Esophagus muscularis mucosa (tissue), 4 donors: ENCODE measurements around the gene JUND. TPM values are rescaled to one million over a fixed set of nuclear protein-coding genes. Genes with fewer than 3 reads are reported as not detected.

Experiments
- DNase-seq: peaks from one replicate; pipeline ENCODE4 v3.0.0-alpha.2; 2017; ENCODE audit errors: extremely low spot score
- H3K27ac ChIP-seq, 4 donors: fragments of 200-600 bp; sonication (generic); replicated peaks in 1 of 4; 1 replicate in 3 of 4; 2 replicates in 1 of 4; pipeline ENCODE4 v1.5.1; 2016 to 2019; ENCODE audit warnings: mild to moderate bottlenecking in 1 of 4
- H3K27me3 ChIP-seq, 4 donors: fragments of 200-600 bp; sonication (generic); one replicate each; pipeline versions ENCODE4 v1.5.1 to v1.6.0; 2016 to 2019
- H3K36me3 ChIP-seq, 4 donors: fragments of 200-600 bp; sonication (generic); one replicate each; pipeline ENCODE4 v1.5.1; 2016 to 2019
- H3K4me1 ChIP-seq, 4 donors: fragments of 200-600 bp; sonication (generic); one replicate each; pipeline ENCODE4 v1.5.1; 2016 to 2019
- H3K4me3 ChIP-seq, 4 donors: fragments of 200-600 bp; sonication (generic); 1 replicate in 2 of 4; 2 replicates in 2 of 4; pipeline ENCODE4 v1.5.1; 2016 to 2019; ENCODE audit warnings: mild to moderate bottlenecking in 4 of 4, moderate library complexity in 1 of 4
- H3K9me3 ChIP-seq, 4 donors: fragments of 200-600 bp; sonication (generic); 1 replicate in 3 of 4; 2 replicates in 1 of 4; pipeline ENCODE4 v1.5.1; 2016 to 2019
- EP300 ChIP-seq: sonication (generic); formaldehyde crosslinking; IDR thresholded peaks from one replicate; pipeline ENCODE4 v1.6.1; 2017; ENCODE audit warnings: antibody characterized with exemption
- POLR2A ChIP-seq: fragments of 450-650 bp; IDR thresholded peaks from one replicate; pipeline ENCODE4 v1.6.1; 2017; ENCODE audit warnings: antibody characterized with exemption, moderate library complexity, mild to moderate bottlenecking, low read depth
- POLR2AphosphoS5 ChIP-seq, 2 donors: sonication (generic); formaldehyde crosslinking; IDR thresholded peaks; one replicate each; pipeline ENCODE4 v1.6.1; 2017; ENCODE audit warnings: antibody characterized with exemption in 2 of 2
- WGBS: methylation state at CpG from one replicate; pipeline ENCODE4 v1.1.5; 2018; 5-methylcytosine and 5-hydroxymethylcytosine counted together
- intact Hi-C: fragments of 100-400 bp; cut with DNase I; formaldehyde crosslinking; loops from one replicate; pipeline ENCODE4 v1.15.1; 2023
- total RNA-seq, 4 donors: library from RNA; depleted of rRNA; stranded (reverse); fragments of >200 nt; gene quantifications; one replicate each; pipeline versions ENCODE4 v1.1.0 to v1.2.1, GENCODE V29; 2016
- TF ChIP-seq, protein P1 (sequence below), 3 experiments: fragments of 200-600 bp in 2 of 3; fragments of 450-650 bp in 1 of 3; sonication (generic) in 2 of 3; IDR thresholded peaks; one replicate each; pipeline ENCODE4 v1.5.1; 2017 to 2019; ENCODE audit warnings: antibody characterized with exemption in 3 of 3, mild to moderate bottlenecking in 2 of 3, moderate library complexity in 1 of 3

JUND gene
- total RNA-seq, 4 donors from 2014 or later, result 325 to 457 (median 403) TPM

DNA sequence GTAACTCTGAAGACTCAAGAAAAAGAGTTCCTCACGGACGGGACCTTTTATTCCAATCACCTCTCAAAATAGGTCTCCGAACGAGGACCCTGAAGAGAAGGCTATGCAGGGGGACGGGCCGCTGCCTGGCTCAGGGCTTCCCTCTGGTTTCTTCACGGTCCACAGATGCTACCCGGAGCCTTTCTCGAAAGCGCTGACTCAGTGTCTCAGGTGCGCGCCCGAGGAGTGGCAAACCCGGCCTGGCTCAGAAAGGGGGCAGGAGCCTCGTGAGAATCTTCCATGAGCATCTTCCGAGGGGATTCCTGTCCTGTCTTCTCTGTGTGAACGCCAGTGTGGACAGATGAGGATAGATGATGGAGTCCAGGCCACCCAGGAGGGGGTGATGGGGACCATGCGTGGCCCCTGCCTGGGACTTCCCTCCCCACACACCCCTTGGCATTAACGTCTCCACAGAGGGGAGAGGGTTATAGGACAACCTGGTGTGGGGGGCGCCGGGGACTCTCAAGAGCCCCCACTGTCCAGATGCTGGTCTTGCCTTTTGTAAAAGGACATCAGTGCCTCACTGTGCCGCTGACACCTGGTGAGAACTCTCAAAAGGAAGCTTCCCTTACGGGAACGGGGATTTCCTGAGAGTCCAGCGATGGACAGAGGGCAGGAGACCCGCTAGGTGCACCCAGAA lies 24.9 kb upstream of the JUND start:
- intact Hi-C loops, result no loop called here
- 68% methylated on average over 24 of the region's 26 CpGs for WGBS
- Histone ChIP-seq H3K27ac (peak overlapping the region; percentile 93 to 99 (median 98)), H3K4me1 (peaks cover 63 to 77% (median 69%) of the 10 kb centered on the region in 4 donors), H3K27me3 (no peaks in the 10 kb centered on the region), H3K9me3 (no peaks in the 10 kb centered on the region), H3K36me3 (peaks cover 7 to 37% (median 29%) of the 10 kb centered on the region in 4 donors), H3K4me3 (peak overlapping the region; percentile 5 to 22 (median 17))
- no peak for DNase-seq
- TF ChIP-seq EP300, result no peak
- no peak for TF ChIP-seq POLR2A
- TF ChIP-seq POLR2AphosphoS5 (IDR thresholded peaks at IDR 0.05), result no peak
- TF ChIP-seq, protein P1, sequence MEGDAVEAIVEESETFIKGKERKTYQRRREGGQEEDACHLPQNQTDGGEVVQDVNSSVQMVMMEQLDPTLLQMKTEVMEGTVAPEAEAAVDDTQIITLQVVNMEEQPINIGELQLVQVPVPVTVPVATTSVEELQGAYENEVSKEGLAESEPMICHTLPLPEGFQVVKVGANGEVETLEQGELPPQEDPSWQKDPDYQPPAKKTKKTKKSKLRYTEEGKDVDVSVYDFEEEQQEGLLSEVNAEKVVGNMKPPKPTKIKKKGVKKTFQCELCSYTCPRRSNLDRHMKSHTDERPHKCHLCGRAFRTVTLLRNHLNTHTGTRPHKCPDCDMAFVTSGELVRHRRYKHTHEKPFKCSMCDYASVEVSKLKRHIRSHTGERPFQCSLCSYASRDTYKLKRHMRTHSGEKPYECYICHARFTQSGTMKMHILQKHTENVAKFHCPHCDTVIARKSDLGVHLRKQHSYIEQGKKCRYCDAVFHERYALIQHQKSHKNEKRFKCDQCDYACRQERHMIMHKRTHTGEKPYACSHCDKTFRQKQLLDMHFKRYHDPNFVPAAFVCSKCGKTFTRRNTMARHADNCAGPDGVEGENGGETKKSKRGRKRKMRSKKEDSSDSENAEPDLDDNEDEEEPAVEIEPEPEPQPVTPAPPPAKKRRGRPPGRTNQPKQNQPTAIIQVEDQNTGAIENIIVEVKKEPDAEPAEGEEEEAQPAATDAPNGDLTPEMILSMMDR (IDR thresholded peaks at IDR 0.05), result no peak

DNA sequence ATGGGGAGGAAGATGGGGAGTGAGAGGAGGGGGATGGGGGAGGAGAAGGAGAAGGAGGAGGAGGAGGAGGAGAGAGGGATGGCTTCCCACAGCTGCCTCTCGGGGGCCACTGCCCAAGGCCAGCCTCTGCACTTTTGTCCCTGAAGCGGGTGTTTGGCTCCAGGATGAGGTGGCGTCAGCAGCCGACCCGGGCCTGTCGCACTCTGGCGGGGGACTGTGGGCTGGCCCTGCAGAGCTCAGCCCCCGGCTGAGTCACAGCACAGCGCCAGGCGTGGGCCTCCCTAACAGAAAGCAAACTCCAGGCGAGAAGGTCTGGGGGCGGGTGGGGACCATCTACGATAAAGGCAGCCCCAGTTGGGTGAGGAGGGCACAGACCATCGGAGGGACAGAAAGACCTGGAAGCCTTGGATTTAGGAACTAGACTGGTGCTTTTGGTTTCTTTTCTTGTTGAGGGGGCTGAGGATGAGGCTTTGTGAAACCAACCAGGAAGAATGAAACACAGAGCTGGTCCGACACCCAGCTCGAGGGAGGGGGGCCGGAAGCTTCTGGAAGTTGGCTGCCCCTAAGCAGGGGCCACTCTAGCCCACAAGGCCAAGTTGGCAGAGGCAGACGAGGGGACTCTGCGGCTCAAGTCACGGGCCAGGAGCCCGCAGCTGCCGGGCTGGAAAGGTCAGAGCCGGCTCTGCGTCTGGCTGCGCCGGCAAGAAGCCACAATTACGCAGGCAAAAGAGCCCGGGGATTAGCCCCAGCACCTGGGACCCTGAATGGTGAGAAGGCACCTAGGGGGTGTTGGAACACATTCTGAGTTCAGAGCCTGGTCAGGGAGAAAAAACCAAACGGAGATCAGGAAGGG lies 23.3 kb upstream of the JUND start:
- H3K4me3 ChIP-seq, result peak overlapping the region; percentile 47 to 61 (median 49)
- WGBS, result under 1% methylated on average over 20 of the region's 29 CpGs
- intact Hi-C loops, result no loop called here
- H3K36me3 ChIP-seq, result peaks cover 7 to 25% (median 14%) of the 10 kb centered on the region in 4 donors
- peaks cover 73 to 87% (median 81%) of the 10 kb centered on the region in 4 donors for H3K4me1 ChIP-seq
- peak; percentile 96 for DNase-seq
- H3K27me3 ChIP-seq, result no peaks in the 10 kb centered on the region
- H3K9me3 ChIP-seq, result no peaks in the 10 kb centered on the region
- TF ChIP-seq, protein P1 (IDR thresholded peaks at IDR 0.05), result no peak
- peak; percentile 71 to 91 for TF ChIP-seq POLR2AphosphoS5 (IDR thresholded peaks at IDR 0.05)
- peak; percentile 76 for TF ChIP-seq POLR2A
- TF ChIP-seq EP300, result no peak
- peak overlapping the region; percentile 93 to 99 (median 98) for H3K27ac ChIP-seq

DNA sequence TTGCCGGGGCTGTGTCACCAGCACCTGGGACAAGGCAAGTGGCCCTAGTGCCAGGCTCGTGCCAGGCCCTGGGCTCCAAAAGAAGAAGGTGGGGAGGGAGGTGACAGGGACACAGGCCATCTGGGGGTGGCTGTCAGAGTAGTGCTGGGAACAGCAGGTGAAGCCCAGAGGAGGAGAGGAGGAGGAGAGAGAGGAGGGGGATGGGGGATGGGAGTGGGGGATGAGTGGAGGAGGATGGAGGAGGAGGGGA lies 22.7 kb upstream of the JUND start:
- Histone ChIP-seq H3K36me3 (peaks cover 5 to 20% (median 8%) of the 10 kb centered on the region in 4 donors), H3K9me3 (no peaks in the 10 kb centered on the region), H3K4me3 (peak overlapping the region; percentile 47 to 61 (median 49)), H3K27ac (peak overlapping the region; percentile 93 to 99 (median 98)), H3K4me1 (peaks cover 73 to 87% (median 81%) of the 10 kb centered on the region in 4 donors), H3K27me3 (no peaks in the 10 kb centered on the region)
- DNase-seq, result no peak
- WGBS, result 6% methylated on average over 2 of the region's 2 CpGs
- TF ChIP-seq, protein P1 (IDR thresholded peaks at IDR 0.05), result no peak
- no peak for TF ChIP-seq POLR2AphosphoS5 (IDR thresholded peaks at IDR 0.05)
- no peak for TF ChIP-seq POLR2A
- no peak for TF ChIP-seq EP300
- intact Hi-C loops, result no loop called here

DNA sequence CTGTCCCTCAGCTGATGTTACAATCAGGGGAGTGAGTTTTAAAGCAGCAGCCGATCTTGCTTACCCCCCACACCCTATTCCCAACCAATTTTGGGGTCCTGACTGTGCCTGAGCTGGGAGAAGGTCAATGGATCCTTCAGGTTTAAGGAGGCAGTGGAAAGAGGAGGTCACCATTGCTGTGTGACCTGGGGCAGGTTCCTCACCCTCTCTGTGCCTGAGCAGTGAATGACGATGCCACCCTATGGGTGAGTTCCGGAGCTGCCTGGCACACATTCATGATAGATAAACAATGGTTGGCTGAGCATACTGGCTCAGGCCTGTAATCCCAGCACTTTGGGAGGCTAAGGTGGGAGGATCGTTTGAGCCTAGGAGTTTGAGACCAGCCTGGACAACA lies 20.3 kb upstream of the JUND start:
- peaks cover 62 to 70% (median 64%) of the 10 kb centered on the region in 4 donors for H3K4me1 ChIP-seq
- DNase-seq, result no peak
- 63% methylated on average over 3 of the region's 4 CpGs for WGBS
- peak overlapping the region; percentile 93 to 99 (median 98) for H3K27ac ChIP-seq
- H3K4me3 ChIP-seq, result no peak overlapping the region
- H3K36me3 ChIP-seq, result no peaks in the 10 kb centered on the region
- no peak for TF ChIP-seq EP300
- TF ChIP-seq, protein P1 (IDR thresholded peaks at IDR 0.05), result no peak
- TF ChIP-seq POLR2A, result no peak
- TF ChIP-seq POLR2AphosphoS5 (IDR thresholded peaks at IDR 0.05), result no peak
- H3K9me3 ChIP-seq, result no peaks in the 10 kb centered on the region
- intact Hi-C loops, result no loop called here
- no peaks in the 10 kb centered on the region for H3K27me3 ChIP-seq
